GM19193 (cell line): ENCODE results near the gene TMEM233.

Experiments
- POLR2A ChIP-seq: IDR thresholded peaks from 4 replicates; pipeline ENCODE4 v1.6.1; 2011; ENCODE audit not compliant: insufficient read depth, insufficient read length; ENCODE audit errors: extremely low read depth

TMEM233 gene

GRCh38 chr12:119666900-119667576 is 73.5 kb downstream of the TMEM233 start:
- no peak for TF ChIP-seq POLR2A

GRCh38 chr12:119667577-119668323 is 74.2 kb downstream of the TMEM233 start, which contains the start of gene PRKAB1:
PRKAB1 (plus strand) TSS chr12:119668133; CDS start chr12:119668245, 112 bp downstream.
- TF ChIP-seq POLR2A, result peak; percentile 93

GRCh38 chr12:119668324-119668841 is 74.8 kb downstream of the TMEM233 start:
- no peak for TF ChIP-seq POLR2A

GRCh38 chr12:119669744-119670472 is 76.3 kb downstream of the TMEM233 start:
- no peak for TF ChIP-seq POLR2A

GRCh38 chr12:119671070-119671469 is 77.5 kb downstream of the TMEM233 start:
- no peak for TF ChIP-seq POLR2A

GRCh38 chr12:119672194-119672593 is 78.6 kb downstream of the TMEM233 start:
- TF ChIP-seq POLR2A, result no peak

- TF ChIP-seq POLR2A, result no peak
Measured at GRCh38 chr12:119673634-119674033, 80.1 kb downstream of the TMEM233 start.

GRCh38 chr12:119674560-119674959 is 81.0 kb downstream of the TMEM233 start:
- TF ChIP-seq POLR2A, result peak; percentile 8

GRCh38 chr12:119676022-119676421 is 82.4 kb downstream of the TMEM233 start:
- no peak for TF ChIP-seq POLR2A

- TF ChIP-seq POLR2A, result no peak
Measured at GRCh38 chr12:119676573-119676972, 83.0 kb downstream of the TMEM233 start.

GRCh38 chr12:119678459-119678858 is 84.9 kb downstream of the TMEM233 start:
- TF ChIP-seq POLR2A, result no peak

GRCh38 chr12:119679081-119679480 is 85.5 kb downstream of the TMEM233 start:
- no peak for TF ChIP-seq POLR2A

GRCh38 chr12:119679490-119679889 is 85.9 kb downstream of the TMEM233 start:
- no peak for TF ChIP-seq POLR2A

GRCh38 chr12:119681111-119681510 is 87.5 kb downstream of the TMEM233 start:
- no peak for TF ChIP-seq POLR2A

GRCh38 chr12:119681728-119682638 is 88.4 kb downstream of the TMEM233 start:
- no peak for TF ChIP-seq POLR2A

GRCh38 chr12:119682639-119683252 is 89.2 kb downstream of the TMEM233 start:
- no peak for TF ChIP-seq POLR2A
